ENCODE measurements around the gene SMG1. TPM values are rescaled to one million over a fixed set of nuclear protein-coding genes. Genes with fewer than 3 reads are reported as not detected.

The SMG1 gene
- total and polyA plus RNA-seq, 2 of the 13 experiments (the other 11 are each of a cell fraction or from before 2014, with no cell fraction given) = 48.7 to 53.7 TPM

DNA sequence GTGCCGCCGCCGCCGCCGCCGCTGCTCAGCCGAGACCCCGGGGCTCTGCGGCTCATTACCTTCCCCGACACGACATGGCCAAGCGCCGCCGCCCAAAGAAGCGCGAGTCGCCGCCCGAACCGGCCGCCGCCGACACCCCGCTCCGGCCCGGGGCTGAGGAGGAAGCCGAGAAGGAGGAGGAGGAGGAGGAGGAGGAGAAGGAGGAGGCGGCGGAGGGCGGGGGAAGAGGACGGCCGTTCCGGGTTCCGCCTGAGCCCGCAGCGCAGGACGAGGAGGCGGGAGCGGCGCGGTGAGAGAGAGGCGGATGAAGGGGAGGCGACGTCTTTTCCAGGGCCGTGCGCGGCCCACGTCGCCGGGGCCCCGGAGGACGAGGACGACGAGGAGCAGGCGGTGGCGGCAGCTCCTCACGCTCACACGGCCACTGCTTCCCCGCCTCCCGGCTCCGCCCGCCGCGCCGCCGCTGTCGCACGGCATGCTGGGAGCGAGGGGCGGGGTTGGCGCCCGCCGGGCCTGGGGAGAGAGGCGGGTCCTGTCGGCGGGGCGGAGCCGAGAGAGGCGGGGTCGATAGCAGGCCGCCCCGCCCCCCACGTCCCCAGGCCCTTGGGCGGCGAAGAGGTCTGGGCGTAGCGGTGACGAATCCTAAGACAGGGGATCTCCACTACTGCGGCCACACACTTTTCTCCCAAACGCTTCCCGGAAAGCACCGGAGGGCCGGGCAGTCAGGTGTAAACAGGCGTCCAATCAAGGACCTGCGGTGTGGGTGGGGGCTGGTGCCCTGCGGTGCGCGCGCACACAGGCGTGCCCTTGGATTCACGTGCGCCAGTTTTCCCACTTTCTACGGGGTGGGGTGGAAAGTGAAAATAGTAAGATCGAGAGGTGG, at the start of gene SMG1 (continued):
- TF ChIP-seq, protein P1, sequence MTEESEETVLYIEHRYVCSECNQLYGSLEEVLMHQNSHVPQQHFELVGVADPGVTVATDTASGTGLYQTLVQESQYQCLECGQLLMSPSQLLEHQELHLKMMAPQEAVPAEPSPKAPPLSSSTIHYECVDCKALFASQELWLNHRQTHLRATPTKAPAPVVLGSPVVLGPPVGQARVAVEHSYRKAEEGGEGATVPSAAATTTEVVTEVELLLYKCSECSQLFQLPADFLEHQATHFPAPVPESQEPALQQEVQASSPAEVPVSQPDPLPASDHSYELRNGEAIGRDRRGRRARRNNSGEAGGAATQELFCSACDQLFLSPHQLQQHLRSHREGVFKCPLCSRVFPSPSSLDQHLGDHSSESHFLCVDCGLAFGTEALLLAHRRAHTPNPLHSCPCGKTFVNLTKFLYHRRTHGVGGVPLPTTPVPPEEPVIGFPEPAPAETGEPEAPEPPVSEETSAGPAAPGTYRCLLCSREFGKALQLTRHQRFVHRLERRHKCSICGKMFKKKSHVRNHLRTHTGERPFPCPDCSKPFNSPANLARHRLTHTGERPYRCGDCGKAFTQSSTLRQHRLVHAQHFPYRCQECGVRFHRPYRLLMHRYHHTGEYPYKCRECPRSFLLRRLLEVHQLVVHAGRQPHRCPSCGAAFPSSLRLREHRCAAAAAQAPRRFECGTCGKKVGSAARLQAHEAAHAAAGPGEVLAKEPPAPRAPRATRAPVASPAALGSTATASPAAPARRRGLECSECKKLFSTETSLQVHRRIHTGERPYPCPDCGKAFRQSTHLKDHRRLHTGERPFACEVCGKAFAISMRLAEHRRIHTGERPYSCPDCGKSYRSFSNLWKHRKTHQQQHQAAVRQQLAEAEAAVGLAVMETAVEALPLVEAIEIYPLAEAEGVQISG (CRISPR knock-in tag; IDR thresholded peaks at IDR 0.05) = peak; percentile 78
- TF ChIP-seq REST (IDR thresholded peaks at IDR 0.05; ENCODE audit: borderline replicate concordance in 1 of 2, low read depth in 1 of 2, low read length in 2 of 2) (peak in 1 of 2 experiments; percentile 49; a peak in 1 of 4 replicates), CAMTA2 (CRISPR knock-in tag; IDR thresholded peaks at IDR 0.05; ENCODE audit: borderline replicate concordance) (peak; percentile 14), ATF2 (CRISPR knock-in tag; IDR thresholded peaks at IDR 0.05) (peak; percentile 72; the same call in 1 of the 2 replicates), KDM5A (IDR thresholded peaks at IDR 0.05; ENCODE audit: borderline replicate concordance, low read length) (peak; percentile 21; the same call in 1 of the 2 replicates), NR1H2 (CRISPR knock-in tag; IDR thresholded peaks at IDR 0.05; ENCODE audit: borderline replicate concordance, low read depth) (0 out of 2 replicates have a peak, but pooled peaks have one; percentile 57), BHLHE40 (IDR thresholded peaks at IDR 0.05; ENCODE audit: low read length) (peak; percentile 96), ZC3H13 (CRISPR knock-in tag; IDR thresholded peaks at IDR 0.05) (peak; percentile 51), ZNF543 (CRISPR knock-in tag; IDR thresholded peaks at IDR 0.05) (peak; percentile 57; the same call in 1 of the 2 replicates), ZFP36L1 (CRISPR knock-in tag; IDR thresholded peaks at IDR 0.05) (peak; percentile 97), ARID2 (CRISPR knock-in tag; IDR thresholded peaks at IDR 0.05; ENCODE audit: borderline replicate concordance) (peak; percentile 99), ZNF138 (CRISPR knock-in tag; IDR thresholded peaks at IDR 0.05; ENCODE audit: low read depth) (0 out of 2 replicates have a peak, but pooled peaks have one; percentile 48), ZBTB38 (CRISPR knock-in tag; IDR thresholded peaks at IDR 0.05) (peak; percentile 54), ZNF547 (CRISPR knock-in tag; IDR thresholded peaks at IDR 0.05) (peak; percentile 87), MXD4 (CRISPR knock-in tag; IDR thresholded peaks at IDR 0.05) (peak; percentile 91)
- TF ChIP-seq, protein P2, sequence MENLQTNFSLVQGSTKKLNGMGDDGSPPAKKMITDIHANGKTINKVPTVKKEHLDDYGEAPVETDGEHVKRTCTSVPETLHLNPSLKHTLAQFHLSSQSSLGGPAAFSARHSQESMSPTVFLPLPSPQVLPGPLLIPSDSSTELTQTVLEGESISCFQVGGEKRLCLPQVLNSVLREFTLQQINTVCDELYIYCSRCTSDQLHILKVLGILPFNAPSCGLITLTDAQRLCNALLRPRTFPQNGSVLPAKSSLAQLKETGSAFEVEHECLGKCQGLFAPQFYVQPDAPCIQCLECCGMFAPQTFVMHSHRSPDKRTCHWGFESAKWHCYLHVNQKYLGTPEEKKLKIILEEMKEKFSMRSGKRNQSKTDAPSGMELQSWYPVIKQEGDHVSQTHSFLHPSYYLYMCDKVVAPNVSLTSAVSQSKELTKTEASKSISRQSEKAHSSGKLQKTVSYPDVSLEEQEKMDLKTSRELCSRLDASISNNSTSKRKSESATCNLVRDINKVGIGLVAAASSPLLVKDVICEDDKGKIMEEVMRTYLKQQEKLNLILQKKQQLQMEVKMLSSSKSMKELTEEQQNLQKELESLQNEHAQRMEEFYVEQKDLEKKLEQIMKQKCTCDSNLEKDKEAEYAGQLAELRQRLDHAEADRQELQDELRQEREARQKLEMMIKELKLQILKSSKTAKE (CRISPR knock-in tag; IDR thresholded peaks at IDR 0.05; ENCODE audit: borderline replicate concordance) = peak; percentile 77; the same call in 1 of the 2 replicates
